Suprapubic skin (tissue), 3 donors: ENCODE measurements around the gene ADRA1B.

Experiments used
- EP300 ChIP-seq: sonication (generic); formaldehyde crosslinking; IDR thresholded peaks from one replicate; pipeline ENCODE4 v1.6.1; 2017; ENCODE audit warnings: antibody characterized with exemption
- TF ChIP-seq, protein P1 (sequence below), 2 donors: fragments of 200-600 bp in 1 of 2; fragments of 450-650 bp in 1 of 2; sonication (generic) in 1 of 2; IDR thresholded peaks; one replicate each; pipeline ENCODE4 v1.5.1; 2016 to 2019; ENCODE audit warnings: antibody characterized with exemption in 2 of 2, mild to moderate bottlenecking in 1 of 2, moderate library complexity in 1 of 2

DNA sequence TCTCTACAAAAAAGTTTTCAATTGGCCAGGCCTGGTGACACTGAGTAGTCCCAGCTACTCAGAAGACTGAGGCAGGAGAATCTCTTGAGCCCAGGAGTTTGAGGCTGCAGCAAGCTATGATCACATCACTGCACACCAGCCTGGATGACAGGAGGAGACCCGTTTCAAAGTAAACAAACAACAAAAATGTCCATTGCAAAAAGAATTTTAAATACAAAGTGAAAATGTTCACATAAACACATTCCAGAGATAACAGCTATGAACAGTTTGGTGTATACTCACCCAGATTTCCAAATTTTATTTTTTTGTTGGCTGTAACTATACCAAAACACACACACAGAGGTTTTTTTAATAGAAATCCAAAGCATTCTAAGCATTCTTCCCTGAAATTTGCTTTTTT is 39.8 kb downstream of the ADRA1B start:
- TF ChIP-seq, protein P1, sequence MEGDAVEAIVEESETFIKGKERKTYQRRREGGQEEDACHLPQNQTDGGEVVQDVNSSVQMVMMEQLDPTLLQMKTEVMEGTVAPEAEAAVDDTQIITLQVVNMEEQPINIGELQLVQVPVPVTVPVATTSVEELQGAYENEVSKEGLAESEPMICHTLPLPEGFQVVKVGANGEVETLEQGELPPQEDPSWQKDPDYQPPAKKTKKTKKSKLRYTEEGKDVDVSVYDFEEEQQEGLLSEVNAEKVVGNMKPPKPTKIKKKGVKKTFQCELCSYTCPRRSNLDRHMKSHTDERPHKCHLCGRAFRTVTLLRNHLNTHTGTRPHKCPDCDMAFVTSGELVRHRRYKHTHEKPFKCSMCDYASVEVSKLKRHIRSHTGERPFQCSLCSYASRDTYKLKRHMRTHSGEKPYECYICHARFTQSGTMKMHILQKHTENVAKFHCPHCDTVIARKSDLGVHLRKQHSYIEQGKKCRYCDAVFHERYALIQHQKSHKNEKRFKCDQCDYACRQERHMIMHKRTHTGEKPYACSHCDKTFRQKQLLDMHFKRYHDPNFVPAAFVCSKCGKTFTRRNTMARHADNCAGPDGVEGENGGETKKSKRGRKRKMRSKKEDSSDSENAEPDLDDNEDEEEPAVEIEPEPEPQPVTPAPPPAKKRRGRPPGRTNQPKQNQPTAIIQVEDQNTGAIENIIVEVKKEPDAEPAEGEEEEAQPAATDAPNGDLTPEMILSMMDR (IDR thresholded peaks at IDR 0.05) = no peak
- TF ChIP-seq EP300 = no peak
